Body of pancreas (tissue), 4 donors: Measurements from ENCODE around the gene DOCK4.

ENCODE experiments used
- POLR2A ChIP-seq, 3 donors: fragments of 450-650 bp; IDR thresholded peaks; one replicate each; pipeline ENCODE4 v1.6.1; 2016; ENCODE audit warnings: antibody characterized with exemption in 3 of 3, mild to moderate bottlenecking in 2 of 3
- TF ChIP-seq, protein P1 (sequence below), 7 experiments: fragments of 450-650 bp in 4 of 7; fragments of 200-600 bp in 3 of 7; sonication (generic) in 3 of 7; IDR thresholded peaks; one replicate each; pipeline ENCODE4 v1.5.1; 2016 to 2019; ENCODE audit warnings: antibody characterized with exemption in 7 of 7

DNA sequence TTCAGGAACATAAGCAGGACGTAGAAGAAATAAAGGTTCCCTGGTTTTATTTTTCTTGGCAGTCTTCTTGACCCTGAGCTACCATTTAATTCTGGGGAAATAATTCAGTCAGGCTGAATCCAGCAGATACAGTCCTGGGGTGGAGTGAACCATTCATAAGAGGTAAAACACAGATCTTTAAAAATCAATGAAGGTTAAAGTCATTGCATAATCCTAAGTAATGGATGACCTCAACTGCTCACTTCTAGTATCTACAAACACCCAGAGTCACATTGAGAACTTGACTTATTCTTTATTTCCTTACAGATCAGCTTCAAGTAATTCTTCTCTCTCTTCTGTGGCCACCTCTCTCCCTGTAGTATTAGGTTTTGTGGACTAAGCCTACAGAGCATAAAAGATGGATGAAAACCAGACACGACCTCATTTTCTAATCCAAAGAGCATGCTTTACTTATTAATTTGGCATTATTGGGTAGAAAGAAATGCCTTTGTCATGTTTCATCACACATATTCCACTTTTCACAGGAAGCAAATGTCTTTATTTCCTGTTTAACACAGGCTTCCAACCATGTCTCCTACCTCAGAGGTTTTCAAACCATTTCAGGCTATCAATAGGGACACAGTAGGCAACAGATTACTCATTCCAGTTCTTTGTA is 461.6 kb downstream of the DOCK4 start:
- TF ChIP-seq POLR2A (IDR thresholded peaks at IDR 0.05): no peak
- TF ChIP-seq, protein P1, sequence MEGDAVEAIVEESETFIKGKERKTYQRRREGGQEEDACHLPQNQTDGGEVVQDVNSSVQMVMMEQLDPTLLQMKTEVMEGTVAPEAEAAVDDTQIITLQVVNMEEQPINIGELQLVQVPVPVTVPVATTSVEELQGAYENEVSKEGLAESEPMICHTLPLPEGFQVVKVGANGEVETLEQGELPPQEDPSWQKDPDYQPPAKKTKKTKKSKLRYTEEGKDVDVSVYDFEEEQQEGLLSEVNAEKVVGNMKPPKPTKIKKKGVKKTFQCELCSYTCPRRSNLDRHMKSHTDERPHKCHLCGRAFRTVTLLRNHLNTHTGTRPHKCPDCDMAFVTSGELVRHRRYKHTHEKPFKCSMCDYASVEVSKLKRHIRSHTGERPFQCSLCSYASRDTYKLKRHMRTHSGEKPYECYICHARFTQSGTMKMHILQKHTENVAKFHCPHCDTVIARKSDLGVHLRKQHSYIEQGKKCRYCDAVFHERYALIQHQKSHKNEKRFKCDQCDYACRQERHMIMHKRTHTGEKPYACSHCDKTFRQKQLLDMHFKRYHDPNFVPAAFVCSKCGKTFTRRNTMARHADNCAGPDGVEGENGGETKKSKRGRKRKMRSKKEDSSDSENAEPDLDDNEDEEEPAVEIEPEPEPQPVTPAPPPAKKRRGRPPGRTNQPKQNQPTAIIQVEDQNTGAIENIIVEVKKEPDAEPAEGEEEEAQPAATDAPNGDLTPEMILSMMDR (IDR thresholded peaks at IDR 0.05): no peak
